LNCaP clone FGC (cell line): ENCODE measurements around the gene LDLRAD4.

Experiments
- DNase-seq: peaks from one replicate; pipeline ENCODE4 v3.0.0-alpha.2; 2011; ENCODE audit warnings: low read depth
- H3K4me3 ChIP-seq: 2 replicates; pipeline ENCODE4 v1.5.1; 2011; ENCODE audit warnings: mild to moderate bottlenecking, low read depth, low read length, control low read depth
- TF ChIP-seq, protein P1 (sequence below): IDR thresholded peaks from 2 replicates; pipeline ENCODE4 v1.5.1; 2012; ENCODE audit warnings: mild to moderate bottlenecking; ENCODE audit not compliant: control insufficient read depth, insufficient read depth; ENCODE audit errors: extremely low read depth

The LDLRAD4 gene

DNA sequence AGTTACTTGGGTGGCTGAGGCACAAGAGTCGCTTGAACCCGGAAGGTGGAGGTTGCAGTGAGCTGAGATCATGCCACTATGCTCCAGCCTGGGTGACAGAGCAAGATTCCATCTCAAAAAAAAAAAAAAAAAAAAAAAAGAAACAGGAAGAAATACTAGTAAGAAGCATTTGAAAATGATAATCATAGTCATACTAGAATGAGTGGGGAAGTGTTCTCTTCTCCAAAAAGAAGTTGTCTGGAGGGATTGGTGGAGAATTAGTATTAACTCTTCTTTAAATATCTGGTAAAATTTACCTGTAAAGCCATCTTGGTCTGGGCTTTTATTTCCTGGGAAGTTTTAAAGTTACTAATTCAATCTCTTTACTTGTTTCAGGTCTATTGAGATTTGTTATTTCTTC lies 376.0 kb downstream of the LDLRAD4 start:
- TF ChIP-seq, protein P1, sequence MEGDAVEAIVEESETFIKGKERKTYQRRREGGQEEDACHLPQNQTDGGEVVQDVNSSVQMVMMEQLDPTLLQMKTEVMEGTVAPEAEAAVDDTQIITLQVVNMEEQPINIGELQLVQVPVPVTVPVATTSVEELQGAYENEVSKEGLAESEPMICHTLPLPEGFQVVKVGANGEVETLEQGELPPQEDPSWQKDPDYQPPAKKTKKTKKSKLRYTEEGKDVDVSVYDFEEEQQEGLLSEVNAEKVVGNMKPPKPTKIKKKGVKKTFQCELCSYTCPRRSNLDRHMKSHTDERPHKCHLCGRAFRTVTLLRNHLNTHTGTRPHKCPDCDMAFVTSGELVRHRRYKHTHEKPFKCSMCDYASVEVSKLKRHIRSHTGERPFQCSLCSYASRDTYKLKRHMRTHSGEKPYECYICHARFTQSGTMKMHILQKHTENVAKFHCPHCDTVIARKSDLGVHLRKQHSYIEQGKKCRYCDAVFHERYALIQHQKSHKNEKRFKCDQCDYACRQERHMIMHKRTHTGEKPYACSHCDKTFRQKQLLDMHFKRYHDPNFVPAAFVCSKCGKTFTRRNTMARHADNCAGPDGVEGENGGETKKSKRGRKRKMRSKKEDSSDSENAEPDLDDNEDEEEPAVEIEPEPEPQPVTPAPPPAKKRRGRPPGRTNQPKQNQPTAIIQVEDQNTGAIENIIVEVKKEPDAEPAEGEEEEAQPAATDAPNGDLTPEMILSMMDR = no peak
- no peak overlapping the region for H3K4me3 ChIP-seq
- DNase-seq = no peak

DNA sequence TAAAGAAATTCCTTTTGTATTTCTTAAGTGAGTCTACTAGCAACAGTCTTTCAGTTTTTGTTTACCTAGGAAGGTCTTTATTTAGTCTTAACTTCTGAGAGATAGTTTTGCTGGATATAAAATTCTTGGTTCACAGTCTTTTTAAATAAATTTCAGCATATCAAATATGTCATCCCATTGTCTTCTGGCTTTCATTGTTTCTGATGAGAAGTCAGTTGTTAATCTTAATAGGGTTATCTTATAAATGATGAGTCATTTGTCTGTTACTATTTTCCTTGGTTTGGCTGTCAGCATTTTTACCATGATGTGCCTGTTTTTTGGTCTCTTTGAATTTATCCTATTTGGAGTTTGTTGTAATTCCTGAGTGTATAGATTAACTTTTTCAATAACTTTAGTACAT lies 378.5 kb downstream of the LDLRAD4 start:
- no peak overlapping the region for H3K4me3 ChIP-seq
- DNase-seq = no peak
- TF ChIP-seq, protein P1 = no peak

DNA sequence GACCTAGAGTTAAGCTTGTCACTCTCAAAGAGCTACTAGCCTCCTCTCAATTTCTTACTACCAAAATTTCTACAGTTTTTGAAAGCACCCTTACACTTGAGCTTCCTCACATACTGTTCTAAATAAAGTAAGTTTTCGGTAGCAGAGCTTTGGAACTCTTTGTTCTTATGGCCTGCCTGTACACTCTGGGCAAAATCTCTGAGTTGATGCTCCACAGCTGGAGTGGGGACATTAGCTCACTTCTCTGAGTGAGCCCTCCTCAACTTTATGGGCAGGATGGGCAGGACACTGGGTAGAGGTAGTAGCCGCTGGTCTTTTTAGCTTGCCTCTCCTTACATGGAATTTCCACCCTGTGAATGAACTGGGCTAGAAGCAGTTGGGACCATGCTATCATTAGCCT lies 380.0 kb downstream of the LDLRAD4 start:
- no peak overlapping the region for H3K4me3 ChIP-seq
- TF ChIP-seq, protein P1 = no peak
- DNase-seq = no peak

DNA sequence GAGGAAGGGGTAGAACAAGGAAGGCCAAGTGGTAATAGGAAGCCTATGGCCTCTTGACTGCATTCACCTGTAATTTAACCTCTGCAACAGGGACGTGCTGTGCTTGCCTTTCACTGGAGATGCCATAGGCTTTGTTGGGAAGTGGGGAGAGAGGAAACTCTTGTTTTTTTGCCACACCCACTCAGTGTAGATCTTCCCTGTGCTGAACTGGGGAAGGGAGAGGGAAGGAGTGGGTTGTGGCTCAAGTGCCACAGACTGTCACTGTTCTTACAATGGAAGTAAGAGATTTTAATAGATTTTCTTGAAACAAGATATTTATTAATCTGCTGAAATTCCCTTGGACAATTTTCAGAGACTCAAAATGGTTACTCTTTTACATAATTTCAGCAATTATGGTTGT lies 380.5 kb downstream of the LDLRAD4 start:
- no peak for DNase-seq
- H3K4me3 ChIP-seq = no peak overlapping the region
- TF ChIP-seq, protein P1 = no peak

DNA sequence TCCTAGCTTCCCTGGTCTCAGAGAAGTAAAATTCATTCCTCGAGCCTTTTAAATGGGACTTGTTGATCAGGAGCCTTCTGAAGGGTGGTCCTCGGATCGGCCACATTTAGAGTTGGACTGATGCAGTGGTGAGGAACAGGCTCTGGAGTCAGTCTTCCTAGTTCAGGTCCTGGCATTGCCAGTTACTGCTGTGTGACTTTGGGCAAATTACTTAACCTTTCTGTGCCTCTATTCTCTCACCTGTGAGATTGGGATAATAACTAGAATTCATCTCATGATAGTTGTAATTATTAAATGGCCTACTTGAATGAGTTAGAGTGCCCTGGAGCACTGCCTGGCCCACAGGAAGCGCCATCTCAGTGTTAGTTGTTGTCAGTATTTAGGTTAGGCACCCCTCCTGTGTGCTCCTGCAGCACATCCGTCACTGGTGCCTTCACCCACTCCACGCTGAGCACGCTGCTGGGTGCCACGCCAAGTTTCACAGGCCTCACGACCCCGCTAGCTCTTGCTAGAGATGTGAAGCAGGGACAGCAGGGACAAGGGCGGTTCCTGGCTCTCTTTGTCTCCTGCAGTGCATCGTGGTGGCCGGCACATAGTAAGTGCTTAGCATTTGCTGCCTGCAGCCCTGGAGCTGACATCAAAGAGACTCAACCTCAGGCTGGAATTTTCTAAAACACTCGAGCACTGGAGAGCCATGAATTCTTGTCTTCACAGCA lies 384.9 kb downstream of the LDLRAD4 start:
- no peak overlapping the region for H3K4me3 ChIP-seq
- no peak for DNase-seq
- TF ChIP-seq, protein P1 = no peak

DNA sequence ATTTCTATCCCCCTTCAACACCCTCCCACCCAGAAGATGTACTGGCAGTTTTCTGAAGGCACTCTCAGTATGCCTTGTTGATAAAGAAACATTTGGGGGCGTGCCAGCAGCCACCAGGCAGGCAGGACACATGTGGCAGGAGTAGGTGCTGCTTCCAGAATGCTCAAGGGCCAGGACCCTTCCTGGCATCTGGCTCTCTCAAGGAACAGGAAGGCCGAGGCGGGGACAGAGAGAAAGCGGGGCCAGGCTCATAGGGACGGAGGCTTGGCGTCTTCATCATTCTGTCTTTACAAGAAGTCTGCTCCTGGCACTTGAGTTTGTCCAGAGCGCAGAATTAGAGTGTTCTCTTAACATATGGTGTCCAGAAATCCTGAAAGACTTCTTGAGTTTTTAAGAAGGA lies 386.2 kb downstream of the LDLRAD4 start:
- DNase-seq = no peak
- no peak overlapping the region for H3K4me3 ChIP-seq
- TF ChIP-seq, protein P1 = no peak

DNA sequence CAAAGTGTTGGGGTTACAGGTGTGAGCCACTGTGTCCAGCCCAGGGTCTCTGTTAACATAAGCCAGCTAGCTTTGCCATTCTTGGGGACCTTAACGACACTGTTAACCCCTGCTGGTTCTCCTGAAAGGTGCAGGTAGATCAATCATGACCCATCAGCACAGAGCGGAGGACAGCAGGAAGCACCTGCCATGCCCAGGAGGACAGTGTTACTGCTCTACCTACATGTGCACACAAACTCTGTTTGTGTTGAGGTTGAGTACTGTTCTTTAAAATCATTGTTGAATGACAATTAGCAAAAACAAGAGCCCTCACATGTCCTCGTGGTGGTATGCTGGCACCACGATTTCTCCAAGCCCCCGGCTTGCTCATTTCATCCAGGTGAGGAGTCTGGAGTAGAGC lies 386.9 kb downstream of the LDLRAD4 start:
- H3K4me3 ChIP-seq = no peak overlapping the region
- DNase-seq = no peak
- TF ChIP-seq, protein P1 = no peak
